ENCODE results near the gene DUSP10. TPM values are rescaled to one million over a fixed set of nuclear protein-coding genes. Genes with fewer than 3 reads are reported as not detected.

Gene DUSP10
- total RNA-seq, 4 donors from 2014 or later = 1.6 to 7.2 (median 4.9) TPM

DNA sequence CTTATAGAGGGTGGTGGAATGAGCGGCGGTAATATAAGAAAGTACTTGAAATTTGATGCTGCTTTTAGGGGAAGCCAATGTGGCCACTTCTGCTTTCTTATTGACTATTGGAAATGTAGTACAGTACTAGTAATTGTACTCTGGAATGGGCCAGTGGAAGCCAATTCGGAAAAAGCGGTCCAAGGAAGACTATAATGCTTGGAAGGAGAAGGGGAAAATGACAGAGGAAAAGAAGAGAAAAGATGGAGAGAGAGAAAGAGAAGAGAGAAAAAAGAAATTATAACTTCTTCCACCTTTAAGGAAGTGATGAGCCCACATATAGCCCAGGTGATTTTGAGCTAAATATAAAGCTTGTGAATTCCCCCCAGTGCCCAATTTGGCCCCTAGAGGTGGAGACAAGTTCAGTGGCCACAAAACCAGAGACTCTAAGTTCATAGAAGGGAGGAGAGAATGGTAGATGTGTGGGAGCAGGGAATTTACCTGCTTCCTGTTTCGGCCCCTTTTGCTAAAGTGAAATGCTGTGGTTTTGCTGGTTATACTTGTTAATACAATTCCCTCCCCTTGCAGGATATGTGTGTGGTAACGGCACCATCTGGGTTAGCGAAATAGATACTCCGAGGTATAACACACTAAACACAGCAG is 35.7 kb upstream of the DUSP10 start:
- no peaks in the 10 kb centered on the region for H3K9me3 ChIP-seq
- H3K27me3 ChIP-seq = no peaks in the 10 kb centered on the region
- H3K36me3 ChIP-seq = no peaks in the 10 kb centered on the region
- WGBS, 2 donors (ENCODE audit: low coverage in 1 of 2) = 73 to 79% methylated on average over 5 to 8 of the region's 8 CpGs
- intact Hi-C loops (cut with DNase I; ENCODE audit: low total_unique reads) (no loop called here), in situ Hi-C loops (cut with MboI; ENCODE audit: low pct_ligation_motif_present in 1 of 4, low pct_unique_long_range_greater_than_20kb in 1 of 4, low sequenced_read_pairs in 3 of 4) (no loop called here)
- no peak overlapping the region for H3K4me3 ChIP-seq
- TF ChIP-seq, protein P1, sequence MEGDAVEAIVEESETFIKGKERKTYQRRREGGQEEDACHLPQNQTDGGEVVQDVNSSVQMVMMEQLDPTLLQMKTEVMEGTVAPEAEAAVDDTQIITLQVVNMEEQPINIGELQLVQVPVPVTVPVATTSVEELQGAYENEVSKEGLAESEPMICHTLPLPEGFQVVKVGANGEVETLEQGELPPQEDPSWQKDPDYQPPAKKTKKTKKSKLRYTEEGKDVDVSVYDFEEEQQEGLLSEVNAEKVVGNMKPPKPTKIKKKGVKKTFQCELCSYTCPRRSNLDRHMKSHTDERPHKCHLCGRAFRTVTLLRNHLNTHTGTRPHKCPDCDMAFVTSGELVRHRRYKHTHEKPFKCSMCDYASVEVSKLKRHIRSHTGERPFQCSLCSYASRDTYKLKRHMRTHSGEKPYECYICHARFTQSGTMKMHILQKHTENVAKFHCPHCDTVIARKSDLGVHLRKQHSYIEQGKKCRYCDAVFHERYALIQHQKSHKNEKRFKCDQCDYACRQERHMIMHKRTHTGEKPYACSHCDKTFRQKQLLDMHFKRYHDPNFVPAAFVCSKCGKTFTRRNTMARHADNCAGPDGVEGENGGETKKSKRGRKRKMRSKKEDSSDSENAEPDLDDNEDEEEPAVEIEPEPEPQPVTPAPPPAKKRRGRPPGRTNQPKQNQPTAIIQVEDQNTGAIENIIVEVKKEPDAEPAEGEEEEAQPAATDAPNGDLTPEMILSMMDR (IDR thresholded peaks at IDR 0.05) = no peak
- TF ChIP-seq POLR2AphosphoS5 (IDR thresholded peaks at IDR 0.05) (no peak), EP300 (IDR thresholded peaks at IDR 0.05; ENCODE audit: low read depth) (no peak)
- DNase-seq = no peak
- H3K4me1 ChIP-seq = peaks cover 0 to 8% (median 0%) of the 10 kb centered on the region in 4 donors
- H3K27ac ChIP-seq = no peak overlapping the region

DNA sequence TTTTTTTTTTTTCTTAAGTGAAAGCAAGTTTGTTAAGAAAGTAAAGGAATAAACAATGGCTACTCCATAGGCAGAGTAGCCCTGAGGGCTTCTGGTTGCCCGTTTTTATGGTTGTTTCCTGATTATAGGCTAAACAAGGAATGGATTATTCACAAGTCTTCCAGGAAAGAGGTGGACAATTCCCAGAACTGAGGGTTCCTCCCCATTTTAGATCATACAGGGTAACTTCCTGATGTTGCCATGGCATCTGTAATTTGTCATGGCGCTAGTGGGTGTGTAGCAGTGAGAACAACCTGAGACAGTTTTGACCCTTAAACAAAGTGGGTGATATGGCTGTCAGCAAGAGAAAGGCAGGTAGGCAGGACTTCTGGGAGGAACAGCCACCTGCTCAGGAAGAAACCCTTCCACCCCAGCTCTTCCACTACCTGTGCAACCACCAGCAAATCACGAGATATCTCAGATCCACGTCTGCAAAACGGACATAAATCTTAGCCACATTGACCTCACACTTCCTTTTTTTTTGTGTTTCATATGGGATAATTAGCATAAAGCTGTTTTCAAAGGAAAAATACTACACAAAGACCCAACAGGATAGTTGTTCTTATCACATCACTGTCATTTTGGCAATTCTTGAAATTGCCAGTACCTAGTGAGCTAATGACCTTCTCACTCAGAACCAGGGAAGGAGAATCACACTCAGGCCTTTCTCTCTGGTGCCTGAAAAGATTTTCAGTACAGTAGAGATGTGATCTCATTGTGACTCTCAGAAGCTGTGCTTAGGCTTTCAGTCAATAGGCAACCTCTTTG is 34.8 kb upstream of the DUSP10 start:
- in situ Hi-C loops (cut with MboI; ENCODE audit: low pct_ligation_motif_present in 1 of 4, low pct_unique_long_range_greater_than_20kb in 1 of 4, low sequenced_read_pairs in 3 of 4) (no loop called here), intact Hi-C loops (cut with DNase I; ENCODE audit: low total_unique reads) (no loop called here)
- no peaks in the 10 kb centered on the region for H3K36me3 ChIP-seq
- no peaks in the 10 kb centered on the region for H3K9me3 ChIP-seq
- H3K4me3 ChIP-seq = no peak overlapping the region
- no peak for DNase-seq
- H3K4me1 ChIP-seq = peaks cover 0 to 8% (median 0%) of the 10 kb centered on the region in 4 donors
- TF ChIP-seq, protein P1 (IDR thresholded peaks at IDR 0.05) = no peak
- TF ChIP-seq EP300 (IDR thresholded peaks at IDR 0.05; ENCODE audit: low read depth) (no peak), POLR2A (IDR thresholded peaks at IDR 0.05) (no peak), POLR2AphosphoS5 (IDR thresholded peaks at IDR 0.05) (no peak)
- 41 to 50% methylated on average over 5 of the region's 5 CpGs for WGBS, 2 donors (ENCODE audit: low coverage in 1 of 2)
- H3K27ac ChIP-seq = no peak overlapping the region
- H3K27me3 ChIP-seq = no peaks in the 10 kb centered on the region

DNA sequence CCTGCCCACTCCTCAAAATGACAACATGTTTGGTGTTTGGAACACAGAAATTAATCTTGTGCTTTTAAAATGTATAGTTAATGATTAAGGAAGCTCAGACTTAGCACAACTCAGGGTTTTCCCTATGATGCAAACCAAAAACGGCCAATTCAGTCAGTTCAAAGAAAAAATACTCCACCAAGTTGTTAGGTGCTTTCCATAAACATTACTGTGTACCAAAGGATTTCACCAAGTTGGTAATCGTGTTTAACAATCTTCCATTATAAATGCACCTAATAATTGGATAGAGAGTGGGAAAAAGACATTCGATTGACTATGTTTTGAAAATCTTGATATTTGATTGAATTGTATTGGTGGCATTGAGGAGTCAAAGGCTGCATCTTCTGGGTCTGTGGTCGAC is 33.3 kb upstream of the DUSP10 start:
- WGBS, 2 donors (ENCODE audit: low coverage in 1 of 2) = 63 to 68% methylated on average over 2 to 4 of the region's 4 CpGs
- no peak for DNase-seq
- TF ChIP-seq, protein P1 (IDR thresholded peaks at IDR 0.05) = no peak
- TF ChIP-seq POLR2AphosphoS5 (IDR thresholded peaks at IDR 0.05) (no peak), POLR2A (IDR thresholded peaks at IDR 0.05) (no peak), EP300 (IDR thresholded peaks at IDR 0.05; ENCODE audit: low read depth) (no peak)
- intact Hi-C loops (cut with DNase I; ENCODE audit: low total_unique reads) = no loop called here
- in situ Hi-C loops (cut with MboI; ENCODE audit: low pct_ligation_motif_present in 1 of 4, low pct_unique_long_range_greater_than_20kb in 1 of 4, low sequenced_read_pairs in 3 of 4) = no loop called here
- H3K36me3 ChIP-seq = no peaks in the 10 kb centered on the region
- H3K27me3 ChIP-seq = no peaks in the 10 kb centered on the region
- H3K27ac ChIP-seq = no peak overlapping the region
- H3K4me3 ChIP-seq = no peak overlapping the region
- no peaks in the 10 kb centered on the region for H3K9me3 ChIP-seq
- H3K4me1 ChIP-seq = peaks cover 0 to 8% (median 0%) of the 10 kb centered on the region in 4 donors

DNA sequence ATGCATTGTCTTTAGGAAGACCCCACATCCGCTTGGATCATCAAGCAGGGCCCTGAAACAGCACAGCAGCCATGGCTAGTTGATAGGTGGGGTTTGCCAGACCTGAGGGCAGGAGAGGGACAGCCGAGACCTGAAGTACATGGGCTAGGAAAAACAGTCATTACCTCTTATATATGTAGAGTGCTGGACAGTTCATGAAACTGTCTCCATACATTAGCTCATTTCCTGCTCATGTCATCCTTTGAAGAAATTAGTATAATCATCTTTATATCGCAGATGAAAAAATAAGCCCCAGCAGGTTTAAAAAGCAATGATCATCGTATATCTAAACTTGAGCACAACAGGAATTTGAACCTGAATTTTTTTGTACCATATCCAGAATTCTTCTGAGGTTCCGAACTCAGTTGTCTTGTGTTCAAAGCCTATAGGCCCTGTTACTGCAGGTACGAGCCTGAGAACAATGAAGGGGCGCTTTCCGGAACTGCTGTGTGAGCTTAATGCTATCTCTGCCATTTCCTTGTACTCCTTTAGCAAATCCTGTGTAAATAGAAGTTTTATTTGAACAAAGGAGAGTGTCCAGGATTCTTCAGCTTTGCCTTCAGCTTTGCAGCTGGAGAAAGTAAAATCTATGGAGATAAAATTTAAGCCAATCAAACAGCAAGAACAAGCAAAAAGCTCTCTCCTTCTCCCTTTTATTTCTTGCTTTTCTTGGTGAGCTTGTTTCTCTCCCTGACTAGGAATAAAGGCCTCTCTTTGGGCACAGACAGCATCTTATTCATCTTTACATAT is 32.4 kb upstream of the DUSP10 start:
- intact Hi-C loops (cut with DNase I; ENCODE audit: low total_unique reads) (no loop called here), in situ Hi-C loops (cut with MboI; ENCODE audit: low pct_ligation_motif_present in 1 of 4, low pct_unique_long_range_greater_than_20kb in 1 of 4, low sequenced_read_pairs in 3 of 4) (no loop called here)
- TF ChIP-seq, protein P1 (IDR thresholded peaks at IDR 0.05) = no peak
- TF ChIP-seq POLR2AphosphoS5 (IDR thresholded peaks at IDR 0.05) (no peak), POLR2A (IDR thresholded peaks at IDR 0.05) (no peak), EP300 (IDR thresholded peaks at IDR 0.05; ENCODE audit: low read depth) (no peak)
- 63 to 65% methylated on average over 7 to 8 of the region's 8 CpGs for WGBS, 2 donors (ENCODE audit: low coverage in 1 of 2)
- Histone ChIP-seq H3K27ac (peak overlapping the region in 1 of 4 donors; percentile 27), H3K27me3 (no peaks in the 10 kb centered on the region), H3K4me1 (peaks cover 0 to 8% (median 0%) of the 10 kb centered on the region in 4 donors), H3K4me3 (no peak overlapping the region), H3K9me3 (no peaks in the 10 kb centered on the region), H3K36me3 (no peaks in the 10 kb centered on the region)
- DNase-seq = peak; percentile 15
